Transverse colon (tissue), 4 donors: ENCODE data around the gene KLB. TPM values are rescaled to one million over a fixed set of nuclear protein-coding genes. Genes with fewer than 3 reads are reported as not detected.

Experiments
- DNase-seq: peaks from one replicate; pipeline ENCODE4 v3.0.0-alpha.2; 2019
- H3K27ac ChIP-seq, 4 donors: fragments of 200-600 bp; sonication (generic); 2 replicates each; pipeline ENCODE4 v1.5.1; 2016 to 2018; ENCODE audit warnings: inconsistent platforms in 4 of 4
- H3K27me3 ChIP-seq: fragments of 200-600 bp; sonication (generic); 2 replicates; pipeline ENCODE4 v1.5.1; 2017; ENCODE audit warnings: inconsistent platforms
- H3K36me3 ChIP-seq, 4 donors: fragments of 200-600 bp; sonication (generic); 2 replicates each; pipeline ENCODE4 v1.5.1; 2017 to 2019; ENCODE audit warnings: inconsistent platforms in 4 of 4
- H3K4me1 ChIP-seq, 4 donors: fragments of 200-600 bp; sonication (generic); 2 replicates each; pipeline ENCODE4 v1.5.1; 2017 to 2020; ENCODE audit warnings: inconsistent platforms in 4 of 4
- H3K4me3 ChIP-seq, 4 donors: fragments of 200-600 bp; sonication (generic); 1 replicate in 1 of 4; 2 replicates in 3 of 4; pipeline versions ENCODE4 v1.5.1 to v1.6.1; 2017 to 2019; ENCODE audit warnings: inconsistent platforms in 4 of 4
- H3K9me3 ChIP-seq, 2 donors: fragments of 200-600 bp; sonication (generic); 2 replicates each; pipeline ENCODE4 v1.5.1; 2017 to 2019; ENCODE audit warnings: inconsistent platforms in 2 of 2
- EP300 ChIP-seq: sonication (generic); formaldehyde crosslinking; IDR thresholded peaks from one replicate; pipeline ENCODE4 v1.6.1; 2017; ENCODE audit warnings: antibody characterized with exemption, low read depth
- POLR2A ChIP-seq: fragments of 450-650 bp; IDR thresholded peaks from one replicate; pipeline ENCODE4 v1.6.1; 2016; ENCODE audit warnings: antibody characterized with exemption, mild to moderate bottlenecking, moderate library complexity
- POLR2AphosphoS5 ChIP-seq, 3 donors: sonication (generic); formaldehyde crosslinking; IDR thresholded peaks; one replicate each; pipeline ENCODE4 v1.6.1; 2016; ENCODE audit warnings: antibody characterized with exemption in 3 of 3
- WGBS, 2 donors: methylation state at CpG; one replicate each; pipeline ENCODE4 v1.1.5; 2018; ENCODE audit warnings: low coverage in 1 of 2; 5-methylcytosine and 5-hydroxymethylcytosine counted together
- in situ Hi-C, 4 donors: fragments of 200-750 bp; cut with MboI; loops; one replicate each; pipeline versions ENCODE4 v1.15.0 to v1.15.1; 2017; ENCODE audit warnings: low sequenced_read_pairs in 3 of 4, low pct_ligation_motif_present in 1 of 4, low pct_unique_long_range_greater_than_20kb in 1 of 4
- intact Hi-C: fragments of 100-400 bp; cut with DNase I; formaldehyde crosslinking; loops from one replicate; pipeline ENCODE4 v1.15.1; 2023; ENCODE audit warnings: low total_unique reads
- total RNA-seq, 4 donors: library from RNA; depleted of rRNA; stranded (reverse); fragments of >200 nt; gene quantifications; one replicate each; pipeline ENCODE4 v1.1.0, GENCODE V29; 2016
- TF ChIP-seq, protein P1 (sequence below), 5 experiments: fragments of 200-600 bp in 3 of 5; fragments of 450-650 bp in 2 of 5; sonication (generic) in 3 of 5; IDR thresholded peaks; 1 replicate in 2 of 5; 2 replicates in 3 of 5; pipeline ENCODE4 v1.5.1; 2016 to 2017; ENCODE audit warnings: antibody characterized with exemption in 5 of 5, inconsistent platforms in 3 of 5, mild to moderate bottlenecking in 2 of 5, moderate library complexity in 1 of 5

The KLB gene
- total RNA-seq, 4 donors from 2014 or later = 0.37 to 2.5 (median 0.79) TPM; not detected in 1

DNA sequence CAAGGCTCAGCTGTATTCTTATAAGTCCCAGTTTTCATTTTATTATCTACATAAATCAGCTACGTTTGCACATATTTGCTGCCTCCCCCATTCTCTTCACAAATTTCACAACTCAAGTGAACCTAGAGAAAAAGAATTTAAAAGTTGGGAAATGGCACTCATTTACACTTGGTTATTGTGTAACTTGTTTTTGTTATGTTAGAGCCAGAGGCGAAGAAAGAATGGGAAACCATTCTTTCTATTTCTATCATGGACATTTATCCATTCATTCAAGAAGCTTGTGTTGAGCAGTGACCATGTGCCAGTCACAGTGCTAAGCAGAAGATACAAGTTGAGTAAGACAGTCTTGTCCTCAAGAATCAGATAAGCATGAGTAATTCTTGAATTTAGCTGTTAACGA is 65.7 kb downstream of the KLB start:
- intact Hi-C loops = no loop called here
- in situ Hi-C loops = loop anchor here in 2 of 4 donors (10.0 kb wide), 2 partner anchors 492 to 502 kb away; partner anchors contain the start of gene PDS5A (in 1 of the 2)
- Histone ChIP-seq H3K27me3 (no peaks in the 10 kb centered on the region), H3K36me3 (peaks cover 0 to 18% (median 4%) of the 10 kb centered on the region in 4 donors), H3K4me1 (peaks cover 0 to 13% (median 4%) of the 10 kb centered on the region in 4 donors), H3K9me3 (no peaks in the 10 kb centered on the region), H3K27ac (no peak overlapping the region), H3K4me3 (no peak overlapping the region)
- no peak for DNase-seq
- WGBS, 2 donors = 86 to 96% methylated on average over 3 of the region's 3 CpGs
- TF ChIP-seq POLR2AphosphoS5 (IDR thresholded peaks at IDR 0.05) (no peak), EP300 (no peak), POLR2A (no peak)
- TF ChIP-seq, protein P1, sequence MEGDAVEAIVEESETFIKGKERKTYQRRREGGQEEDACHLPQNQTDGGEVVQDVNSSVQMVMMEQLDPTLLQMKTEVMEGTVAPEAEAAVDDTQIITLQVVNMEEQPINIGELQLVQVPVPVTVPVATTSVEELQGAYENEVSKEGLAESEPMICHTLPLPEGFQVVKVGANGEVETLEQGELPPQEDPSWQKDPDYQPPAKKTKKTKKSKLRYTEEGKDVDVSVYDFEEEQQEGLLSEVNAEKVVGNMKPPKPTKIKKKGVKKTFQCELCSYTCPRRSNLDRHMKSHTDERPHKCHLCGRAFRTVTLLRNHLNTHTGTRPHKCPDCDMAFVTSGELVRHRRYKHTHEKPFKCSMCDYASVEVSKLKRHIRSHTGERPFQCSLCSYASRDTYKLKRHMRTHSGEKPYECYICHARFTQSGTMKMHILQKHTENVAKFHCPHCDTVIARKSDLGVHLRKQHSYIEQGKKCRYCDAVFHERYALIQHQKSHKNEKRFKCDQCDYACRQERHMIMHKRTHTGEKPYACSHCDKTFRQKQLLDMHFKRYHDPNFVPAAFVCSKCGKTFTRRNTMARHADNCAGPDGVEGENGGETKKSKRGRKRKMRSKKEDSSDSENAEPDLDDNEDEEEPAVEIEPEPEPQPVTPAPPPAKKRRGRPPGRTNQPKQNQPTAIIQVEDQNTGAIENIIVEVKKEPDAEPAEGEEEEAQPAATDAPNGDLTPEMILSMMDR (IDR thresholded peaks at IDR 0.05) = no peak

DNA sequence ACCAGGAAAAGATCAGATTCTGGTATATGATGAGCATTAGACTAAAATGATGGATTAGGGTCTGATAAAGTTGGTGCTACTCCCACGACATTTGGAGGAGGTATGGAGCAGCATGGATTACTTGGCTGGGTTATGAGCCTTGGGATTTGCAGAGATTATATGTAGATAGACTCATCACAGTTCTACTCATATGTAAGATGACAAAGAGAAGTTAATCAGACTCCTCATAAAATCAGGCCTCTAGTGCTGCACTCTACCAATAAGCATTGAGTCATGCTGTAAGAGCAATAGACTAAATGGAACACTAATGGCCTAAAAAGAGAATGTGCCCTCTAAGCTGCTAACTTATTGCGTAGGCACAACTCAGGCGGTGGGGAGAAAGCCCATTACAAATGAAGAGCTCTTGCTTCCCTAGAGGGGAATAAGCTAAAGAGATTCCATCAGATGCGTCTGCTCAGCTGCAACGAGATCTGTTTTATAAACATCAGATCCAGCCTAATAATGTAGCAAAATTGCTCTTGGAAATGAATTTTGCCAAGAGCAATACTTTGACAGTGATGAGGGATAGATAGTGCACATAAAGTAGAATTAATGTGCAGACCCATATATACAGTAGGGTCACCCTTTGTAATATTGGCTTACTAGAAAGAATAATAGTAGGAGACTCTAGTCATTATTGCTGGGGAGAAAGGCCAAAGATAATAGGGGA is 69.6 kb downstream of the KLB start:
- no peaks in the 10 kb centered on the region for H3K4me1 ChIP-seq
- no peak for DNase-seq
- H3K9me3 ChIP-seq = no peaks in the 10 kb centered on the region
- TF ChIP-seq POLR2AphosphoS5 (IDR thresholded peaks at IDR 0.05) = no peak
- TF ChIP-seq, protein P1 (IDR thresholded peaks at IDR 0.05) = no peak
- no peak for TF ChIP-seq EP300
- TF ChIP-seq POLR2A = no peak
- 86 to 90% methylated on average over 1 to 5 of the region's 5 CpGs for WGBS, 2 donors
- no peaks in the 10 kb centered on the region for H3K27me3 ChIP-seq
- no peak overlapping the region for H3K27ac ChIP-seq
- intact Hi-C loops (no loop called here), in situ Hi-C loops (loop anchor here in 3 of 4 donors (10.0 to 25.0 kb wide), 3 partner anchors 486 to 498 kb away; partner anchors contain the start of gene PDS5A (in 1 of the 3))
- H3K4me3 ChIP-seq = no peak overlapping the region
- H3K36me3 ChIP-seq = peaks cover 0 to 18% (median 4%) of the 10 kb centered on the region in 4 donors

DNA sequence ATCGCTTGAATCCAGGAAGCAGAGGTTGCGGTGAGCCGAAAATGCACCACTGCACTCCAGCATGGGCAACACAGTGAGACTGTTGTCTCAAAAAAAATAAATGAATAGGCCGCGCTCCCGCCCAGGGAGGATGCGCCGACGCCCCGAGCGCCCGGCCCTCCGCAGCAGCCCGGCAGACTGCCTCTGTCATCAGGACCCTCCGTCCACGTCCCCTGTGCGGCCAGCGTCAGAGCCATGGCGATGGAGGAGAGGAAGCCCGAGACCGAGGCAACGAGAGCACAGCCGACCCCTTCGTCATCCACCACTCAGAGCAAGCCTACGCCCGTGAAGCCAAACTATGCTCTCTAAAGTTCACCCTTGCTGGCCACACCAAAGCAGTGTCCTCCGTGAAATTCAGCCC is 73.5 kb downstream of the KLB start:
- in situ Hi-C loops (loop anchor here in 1 of 4 donors (25.0 kb wide), 1 partner anchor 482 kb away; no protein-coding TSS in a partner anchor), intact Hi-C loops (no loop called here)
- TF ChIP-seq EP300 = no peak
- TF ChIP-seq, protein P1 (IDR thresholded peaks at IDR 0.05) = no peak
- TF ChIP-seq POLR2A = no peak
- no peak for TF ChIP-seq POLR2AphosphoS5 (IDR thresholded peaks at IDR 0.05)
- H3K36me3 ChIP-seq = no peaks in the 10 kb centered on the region
- 93 to 100% methylated on average over 1 to 27 of the region's 27 CpGs for WGBS, 2 donors
- no peak overlapping the region for H3K4me3 ChIP-seq
- no peaks in the 10 kb centered on the region for H3K4me1 ChIP-seq
- no peak for DNase-seq
- no peaks in the 10 kb centered on the region for H3K27me3 ChIP-seq
- no peak overlapping the region for H3K27ac ChIP-seq
- peaks cover 0 to 5% of the 10 kb centered on the region in 2 donors for H3K9me3 ChIP-seq

DNA sequence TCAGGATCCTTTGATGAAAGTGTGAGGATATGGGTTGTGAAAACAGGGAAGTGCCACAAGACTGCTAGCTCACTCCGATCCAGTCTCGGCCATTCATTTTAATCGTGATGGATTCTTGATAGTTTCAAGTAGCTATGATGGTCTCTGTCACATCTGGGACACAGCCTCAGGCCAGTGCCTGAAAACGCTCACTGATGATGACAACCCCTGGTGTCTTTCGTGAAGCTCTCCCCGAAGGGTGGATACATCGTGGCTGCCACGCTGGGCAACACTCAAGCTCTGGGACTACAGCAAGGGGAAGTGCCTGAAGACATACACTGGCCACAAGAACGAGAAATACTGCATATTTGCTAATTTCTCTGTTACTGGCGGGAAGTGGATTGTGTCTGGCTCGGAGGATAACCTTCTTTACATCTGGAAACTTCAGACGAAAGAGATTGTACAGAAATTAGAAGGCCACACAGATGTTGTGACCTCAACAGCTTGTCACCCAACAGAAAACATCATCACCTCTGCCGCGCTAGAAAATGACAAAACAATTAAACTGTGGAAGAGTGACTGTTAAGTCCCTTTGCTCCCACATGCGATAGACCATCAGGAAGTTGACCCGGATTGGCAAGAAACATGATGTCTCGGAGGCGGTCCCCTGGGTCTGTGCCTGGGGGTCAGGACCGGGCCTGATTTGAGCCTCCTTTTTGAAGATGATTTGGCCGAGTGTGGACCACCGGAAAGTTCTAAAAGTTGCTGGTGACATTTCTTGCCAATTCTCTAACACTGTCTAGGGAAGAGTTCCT is 74.4 kb downstream of the KLB start:
- H3K27ac ChIP-seq = no peak overlapping the region
- H3K9me3 ChIP-seq = peaks cover 0 to 5% of the 10 kb centered on the region in 2 donors
- WGBS, 2 donors = 83 to 95% methylated on average over 13 to 21 of the region's 21 CpGs
- no peak for DNase-seq
- TF ChIP-seq POLR2AphosphoS5 (IDR thresholded peaks at IDR 0.05) = no peak
- TF ChIP-seq, protein P1 (IDR thresholded peaks at IDR 0.05) = no peak
- no peak for TF ChIP-seq POLR2A
- no peak for TF ChIP-seq EP300
- no peaks in the 10 kb centered on the region for H3K4me1 ChIP-seq
- H3K36me3 ChIP-seq = no peaks in the 10 kb centered on the region
- no peak overlapping the region for H3K4me3 ChIP-seq
- in situ Hi-C loops = loop anchor here in 1 of 4 donors (25.0 kb wide), 1 partner anchor 481 kb away; no protein-coding TSS in a partner anchor
- H3K27me3 ChIP-seq = no peaks in the 10 kb centered on the region
- intact Hi-C loops = no loop called here
